HL-60 (cell line): ENCODE data around the gene TMEM53.

Experiments used
- REST ChIP-seq: IDR thresholded peaks from 2 replicates; pipeline ENCODE4 v1.6.1; 2012; ENCODE audit warnings: low read depth; ENCODE audit not compliant: insufficient replicate concordance
- TF ChIP-seq, protein P1 (sequence below): IDR thresholded peaks from one replicate; pipeline ENCODE4 v1.5.1; 2011; ENCODE audit warnings: low read length, control low read depth, inconsistent platforms; ENCODE audit not compliant: insufficient read depth

- TF ChIP-seq, protein P1, sequence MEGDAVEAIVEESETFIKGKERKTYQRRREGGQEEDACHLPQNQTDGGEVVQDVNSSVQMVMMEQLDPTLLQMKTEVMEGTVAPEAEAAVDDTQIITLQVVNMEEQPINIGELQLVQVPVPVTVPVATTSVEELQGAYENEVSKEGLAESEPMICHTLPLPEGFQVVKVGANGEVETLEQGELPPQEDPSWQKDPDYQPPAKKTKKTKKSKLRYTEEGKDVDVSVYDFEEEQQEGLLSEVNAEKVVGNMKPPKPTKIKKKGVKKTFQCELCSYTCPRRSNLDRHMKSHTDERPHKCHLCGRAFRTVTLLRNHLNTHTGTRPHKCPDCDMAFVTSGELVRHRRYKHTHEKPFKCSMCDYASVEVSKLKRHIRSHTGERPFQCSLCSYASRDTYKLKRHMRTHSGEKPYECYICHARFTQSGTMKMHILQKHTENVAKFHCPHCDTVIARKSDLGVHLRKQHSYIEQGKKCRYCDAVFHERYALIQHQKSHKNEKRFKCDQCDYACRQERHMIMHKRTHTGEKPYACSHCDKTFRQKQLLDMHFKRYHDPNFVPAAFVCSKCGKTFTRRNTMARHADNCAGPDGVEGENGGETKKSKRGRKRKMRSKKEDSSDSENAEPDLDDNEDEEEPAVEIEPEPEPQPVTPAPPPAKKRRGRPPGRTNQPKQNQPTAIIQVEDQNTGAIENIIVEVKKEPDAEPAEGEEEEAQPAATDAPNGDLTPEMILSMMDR = no peak
- no peak for TF ChIP-seq REST
These were observed 39.6 kb downstream of the TMEM53 start for GRCh38 chr1:44634606-44635189.
